H9 (cell line): ENCODE measurements around the gene GAK. TPM values are rescaled to one million over a fixed set of nuclear protein-coding genes. Genes with fewer than 3 reads are reported as not detected.

Source experiments
- DNase-seq: peaks from one replicate; pipeline ENCODE4 v3.0.0-alpha.2; 2017
- H2AFZ ChIP-seq: one replicate; pipeline ENCODE4 v1.6.1; 2013; ENCODE audit warnings: mild to moderate bottlenecking, low read length, control low read depth, moderate library complexity
- H2AK5ac ChIP-seq: 2 replicates; pipeline ENCODE4 v1.6.1; 2013; ENCODE audit warnings: low read length, control low read depth, mixed read lengths; ENCODE audit not compliant: insufficient read length
- H2BK120ac ChIP-seq: one replicate; pipeline ENCODE4 v1.6.1; 2013; ENCODE audit warnings: low read depth, mild to moderate bottlenecking, low read length, control low read depth, inconsistent platforms; ENCODE audit not compliant: poor library complexity, severe bottlenecking
- H2BK12ac ChIP-seq: 2 replicates; pipeline ENCODE4 v1.6.1; 2013; ENCODE audit warnings: low read length, control low read depth, mixed read lengths, low read depth; ENCODE audit not compliant: insufficient read length
- H2BK15ac ChIP-seq: 2 replicates; pipeline ENCODE4 v1.6.1; 2013; ENCODE audit warnings: low read depth, low read length, control low read depth
- H2BK20ac ChIP-seq: one replicate; pipeline ENCODE4 v1.6.1; 2013; ENCODE audit warnings: low read depth, mild to moderate bottlenecking, low read length, control low read depth, inconsistent platforms; ENCODE audit not compliant: poor library complexity, severe bottlenecking
- H2BK5ac ChIP-seq: 2 replicates; pipeline ENCODE4 v1.6.1; 2013; ENCODE audit warnings: low read length, control low read depth, mixed read lengths; ENCODE audit not compliant: insufficient read length
- H3K14ac ChIP-seq: 2 replicates; pipeline ENCODE4 v1.6.1; 2013; ENCODE audit warnings: low read length, control low read depth; ENCODE audit not compliant: insufficient read depth
- H3K18ac ChIP-seq: 2 replicates; pipeline ENCODE4 v1.6.1; 2013; ENCODE audit warnings: low read depth, mild to moderate bottlenecking, mixed read lengths, low read length, control low read depth; ENCODE audit not compliant: insufficient read length
- H3K23ac ChIP-seq: 2 replicates; pipeline ENCODE4 v1.6.1; 2013; ENCODE audit warnings: low read length, control low read depth, mixed read lengths, low read depth; ENCODE audit not compliant: insufficient read length
- H3K23me2 ChIP-seq: 2 replicates; pipeline ENCODE4 v1.6.1; 2013; ENCODE audit warnings: low read depth, mild to moderate bottlenecking, mixed read lengths, low read length, control low read depth; ENCODE audit not compliant: insufficient read length, poor library complexity, severe bottlenecking
- H3K27ac ChIP-seq: 2 replicates; pipeline ENCODE4 v1.5.1; 2013; ENCODE audit warnings: low read length, control low read depth, mixed read lengths, low read depth; ENCODE audit not compliant: insufficient read length
- H3K27me3 ChIP-seq: 2 replicates; pipeline ENCODE4 v1.6.1; 2013; ENCODE audit warnings: low read length, control low read depth, inconsistent platforms; ENCODE audit not compliant: insufficient read depth
- H3K4ac ChIP-seq: 2 replicates; pipeline ENCODE4 v1.6.1; 2013; ENCODE audit warnings: low read depth, mild to moderate bottlenecking, control low read depth, inconsistent platforms, low read length, moderate library complexity
- H3K4me1 ChIP-seq: 2 replicates; pipeline ENCODE4 v1.6.1; 2013; ENCODE audit warnings: low read length, control low read depth, inconsistent platforms; ENCODE audit not compliant: insufficient read depth
- H3K4me2 ChIP-seq: 2 replicates; pipeline ENCODE4 v1.6.1; 2013; ENCODE audit warnings: low read length, control low read depth, mixed read lengths; ENCODE audit not compliant: insufficient read length, insufficient read depth
- H3K56ac ChIP-seq: 2 replicates; pipeline ENCODE4 v1.6.1; 2013; ENCODE audit warnings: low read depth, mild to moderate bottlenecking, mixed read lengths, low read length, control low read depth; ENCODE audit not compliant: insufficient read length
- H3K79me1 ChIP-seq: 2 replicates; pipeline ENCODE4 v1.6.1; 2013; ENCODE audit warnings: low read depth, mild to moderate bottlenecking, moderate library complexity, low read length, control low read depth, inconsistent platforms; ENCODE audit not compliant: insufficient read depth, poor library complexity, severe bottlenecking
- H3K79me2 ChIP-seq: 2 replicates; pipeline ENCODE4 v1.6.1; 2013; ENCODE audit warnings: low read length, control low read depth, inconsistent platforms; ENCODE audit not compliant: insufficient read depth
- H3K9ac ChIP-seq: 2 replicates; pipeline ENCODE4 v1.6.1; 2013; ENCODE audit warnings: low read length, control low read depth, mixed read lengths; ENCODE audit not compliant: insufficient read length; ENCODE audit errors: extremely low read depth
- H3K9me3 ChIP-seq: one replicate; pipeline ENCODE4 v1.6.1; 2013; ENCODE audit warnings: low read depth, low read length, inconsistent platforms; ENCODE audit not compliant: control insufficient read depth
- H3T11ph ChIP-seq: one replicate; pipeline ENCODE4 v1.6.1; 2013; ENCODE audit warnings: mild to moderate bottlenecking, low read length, control low read depth, inconsistent platforms
- H4K20me1 ChIP-seq: one replicate; pipeline ENCODE4 v1.6.1; 2013; ENCODE audit not compliant: control insufficient read depth, insufficient read length, insufficient read depth
- H4K5ac ChIP-seq: 2 replicates; pipeline ENCODE4 v1.6.1; 2013; ENCODE audit warnings: low read depth, mild to moderate bottlenecking, mixed read lengths, low read length, control low read depth; ENCODE audit not compliant: insufficient read length
- H4K8ac ChIP-seq: replicated peaks from 2 replicates; pipeline ENCODE4 v1.6.1; 2013; ENCODE audit warnings: low read length, control low read depth, mixed read lengths, low read depth; ENCODE audit not compliant: insufficient read length
- H4K91ac ChIP-seq: 2 replicates; pipeline ENCODE4 v1.6.1; 2013; ENCODE audit warnings: low read depth, mild to moderate bottlenecking, moderate library complexity, mixed read lengths, low read length, control low read depth; ENCODE audit not compliant: insufficient read length
- H3K27ac Mint-ChIP-seq, 3 experiments: 2 replicates in 2 of 3; 3 replicates in 1 of 3; pipeline ENCODE4 v1.8.0; 2020 to 2021; ENCODE audit warnings: mixed read lengths in 3 of 3, mild to moderate bottlenecking in 1 of 3, moderate library complexity in 1 of 3
- H3K27me3 Mint-ChIP-seq: 2 replicates; pipeline ENCODE4 v1.8.0; 2021; ENCODE audit warnings: low read depth, mild to moderate bottlenecking, moderate library complexity, mixed read lengths
- H3K36me3 Mint-ChIP-seq, 3 experiments: 2 replicates in 2 of 3; 3 replicates in 1 of 3; pipeline ENCODE4 v1.8.0; 2020 to 2021; ENCODE audit warnings: low read depth in 3 of 3, mixed read lengths in 3 of 3; ENCODE audit not compliant: insufficient read depth in 1 of 3
- H3K4me1 Mint-ChIP-seq, 2 experiments: 2 replicates each; pipeline ENCODE4 v1.8.0; 2020; ENCODE audit warnings: mixed read lengths in 2 of 2
- H3K4me3 Mint-ChIP-seq, 2 experiments: 2 replicates in 1 of 2; 3 replicates in 1 of 2; pipeline ENCODE4 v1.8.0; 2020 to 2021; ENCODE audit warnings: mild to moderate bottlenecking in 2 of 2, mixed read lengths in 2 of 2, moderate library complexity in 1 of 2
- H3K9me3 Mint-ChIP-seq, 2 experiments: 2 replicates in 1 of 2; 3 replicates in 1 of 2; pipeline ENCODE4 v1.8.0; 2020; ENCODE audit warnings: mild to moderate bottlenecking in 2 of 2, mixed read lengths in 2 of 2, moderate library complexity in 1 of 2
- WGBS: extraction: QIAGEN DNeasy Blood & Tissue Kit; methylation state at CpG from one replicate; pipeline ENCODE4 v1.1.7; 2013; ENCODE audit warnings: missing lambda C conversion rate, low lambda C conversion rate, mixed read lengths; ENCODE audit not compliant: insufficient read length; ENCODE audit errors: extremely low coverage; 5-methylcytosine and 5-hydroxymethylcytosine counted together
- total RNA-seq: library from RNA; stranded (reverse); gene quantifications from 2 replicates; pipeline ENCODE4 v1.2.1, GENCODE V29; 2021
- TF ChIP-seq, protein P1 (sequence below): fragments of 200-600 bp; sonication (generic); conservative IDR thresholded peaks from 3 replicates; pipeline ENCODE4 v1.8.0; 2021; ENCODE audit warnings: antibody characterized with exemption, mild to moderate bottlenecking

The GAK gene
- total RNA-seq, 1 experiment from 2014 or later, result 80.7 TPM

DNA sequence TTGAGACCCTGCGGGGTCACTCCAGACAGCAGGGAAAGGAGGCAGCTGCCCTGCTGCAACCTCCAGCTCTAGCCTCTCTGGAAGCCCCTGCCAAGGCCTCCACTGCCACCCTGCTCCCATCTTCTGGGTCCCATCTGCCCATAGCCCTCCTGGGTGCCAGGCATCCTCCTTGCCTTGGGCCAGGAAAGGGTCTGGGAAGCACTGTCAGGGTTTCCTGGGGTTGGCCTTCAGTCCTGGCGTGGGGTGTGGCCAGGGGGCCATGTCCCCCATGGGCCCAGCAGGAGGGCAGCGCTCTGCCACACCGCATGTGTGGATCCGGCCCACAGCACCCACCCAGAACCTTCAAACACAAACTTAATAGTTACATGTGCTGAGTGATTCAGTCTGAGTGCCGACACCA is 102.8 kb downstream of the GAK start:
- Mint-ChIP-seq H3K9me3 (peaks cover 0 to 2% of the 10 kb centered on the region in 2 experiments; a peak in 1 of 5 replicates), H3K36me3 (peaks cover 0 to 1% (median 0%) of the 10 kb centered on the region in 3 experiments; a peak in 1 of 7 replicates), H3K27me3 (peaks cover 68% of the 10 kb centered on the region), H3K4me3 (no peak overlapping the region), H3K4me1 (peaks cover 2% of the 10 kb centered on the region in 2 experiments; a peak in 2 of 4 replicates), H3K27ac (no peak overlapping the region)
- WGBS, result no CpG with 5 or more reads among the region's 6 CpGs
- TF ChIP-seq, protein P1, sequence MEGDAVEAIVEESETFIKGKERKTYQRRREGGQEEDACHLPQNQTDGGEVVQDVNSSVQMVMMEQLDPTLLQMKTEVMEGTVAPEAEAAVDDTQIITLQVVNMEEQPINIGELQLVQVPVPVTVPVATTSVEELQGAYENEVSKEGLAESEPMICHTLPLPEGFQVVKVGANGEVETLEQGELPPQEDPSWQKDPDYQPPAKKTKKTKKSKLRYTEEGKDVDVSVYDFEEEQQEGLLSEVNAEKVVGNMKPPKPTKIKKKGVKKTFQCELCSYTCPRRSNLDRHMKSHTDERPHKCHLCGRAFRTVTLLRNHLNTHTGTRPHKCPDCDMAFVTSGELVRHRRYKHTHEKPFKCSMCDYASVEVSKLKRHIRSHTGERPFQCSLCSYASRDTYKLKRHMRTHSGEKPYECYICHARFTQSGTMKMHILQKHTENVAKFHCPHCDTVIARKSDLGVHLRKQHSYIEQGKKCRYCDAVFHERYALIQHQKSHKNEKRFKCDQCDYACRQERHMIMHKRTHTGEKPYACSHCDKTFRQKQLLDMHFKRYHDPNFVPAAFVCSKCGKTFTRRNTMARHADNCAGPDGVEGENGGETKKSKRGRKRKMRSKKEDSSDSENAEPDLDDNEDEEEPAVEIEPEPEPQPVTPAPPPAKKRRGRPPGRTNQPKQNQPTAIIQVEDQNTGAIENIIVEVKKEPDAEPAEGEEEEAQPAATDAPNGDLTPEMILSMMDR, result 0 out of 3 replicates have a peak, but pooled peaks have one; percentile 4
- Histone ChIP-seq H3K9me3 (no peaks in the 10 kb centered on the region), H4K5ac (no peak overlapping the region), H2AK5ac (no peak overlapping the region), H3K23me2 (no peaks in the 10 kb centered on the region), H3K79me1 (no peaks in the 10 kb centered on the region), H2BK15ac (no peak overlapping the region), H3K14ac (no peak overlapping the region), H3K23ac (no peak overlapping the region), H2BK5ac (no peak overlapping the region), H4K91ac (no peak overlapping the region), H3K4ac (no peak overlapping the region), H3T11ph (no peak overlapping the region), H3K18ac (no peak overlapping the region), H3K27ac (no peak overlapping the region), H3K79me2 (no peaks in the 10 kb centered on the region), H4K20me1 (no peaks in the 10 kb centered on the region), H2AFZ (no peak overlapping the region), H2BK20ac (no peak overlapping the region), H3K4me1 (no peaks in the 10 kb centered on the region), H3K4me2 (no peak overlapping the region), H2BK12ac (no peak overlapping the region), H4K8ac (no peak overlapping the region), H3K9ac (no peak overlapping the region), H3K56ac (no peak overlapping the region), H3K27me3 (peaks cover 19% of the 10 kb centered on the region; the same call in 1 of the 2 replicates), H2BK120ac (no peak overlapping the region)
- no peak for DNase-seq
